HepG2 (cell line): Measurements from ENCODE around the gene GTF2IRD2. TPM values are rescaled to one million over a fixed set of nuclear protein-coding genes. Genes with fewer than 3 reads are reported as not detected.
A peak's percentile ranks its signal among the peaks of the same experiment; 100 is the strongest.
"Not testable (repeated sequence)": the region's sequence is repeated elsewhere in the genome, so short reads cannot be mapped to it uniquely, and the experiment has no call there.

Source experiments
- ERF ChIP-seq: IDR thresholded peaks from 2 replicates; pipeline ENCODE4 v1.6.1; 2018; ENCODE audit warnings: missing biosample characterization, missing genetic modification reagents
- FOXA3 ChIP-seq: IDR thresholded peaks from 2 replicates; pipeline ENCODE4 v1.6.1; 2016; ENCODE audit warnings: missing genetic modification reagents, missing compliant biosample characterization
- FOXP1 ChIP-seq, 2 experiments: fragments of 450-650 bp in 1 of 2; IDR thresholded peaks; 2 replicates each; pipeline ENCODE4 v1.6.1; 2017 to 2018; ENCODE audit warnings: antibody characterized with exemption in 1 of 2
- GABPB1 ChIP-seq: IDR thresholded peaks from 2 replicates; pipeline ENCODE4 v1.6.1; 2016; ENCODE audit warnings: mild to moderate bottlenecking, missing genetic modification reagents, moderate library complexity, missing compliant biosample characterization
- GATAD2A ChIP-seq: IDR thresholded peaks from 2 replicates; pipeline ENCODE4 v1.6.1; 2016
- KDM2A ChIP-seq: sonication (generic); formaldehyde crosslinking; IDR thresholded peaks from 2 replicates; pipeline ENCODE4 v1.4.0; 2020; ENCODE audit warnings: low read depth, missing genetic modification reagents, borderline replicate concordance
- MED1 ChIP-seq: sonication (generic); formaldehyde crosslinking; IDR thresholded peaks from 2 replicates; pipeline ENCODE4 v1.4.0; 2020; ENCODE audit warnings: missing genetic modification reagents
- RARA ChIP-seq: IDR thresholded peaks from 2 replicates; pipeline ENCODE4 v1.6.1; 2016; ENCODE audit warnings: missing genetic modification reagents, missing compliant biosample characterization
- SALL1 ChIP-seq: sonication (generic); formaldehyde crosslinking; IDR thresholded peaks from 2 replicates; pipeline ENCODE4 v1.8.0; 2022; ENCODE audit warnings: mild to moderate bottlenecking, missing genetic modification reagents
- SOX13 ChIP-seq, 3 experiments: fragments of 450-650 bp in 1 of 3; sonication (generic) in 1 of 3; formaldehyde crosslinking in 1 of 3; IDR thresholded peaks in 2 of 3; conservative IDR thresholded peaks in 1 of 3; 2 replicates each; pipeline versions ENCODE4 v1.5.0 to v1.6.1; 2016 to 2020; ENCODE audit warnings: antibody characterized with exemption in 1 of 3, mild to moderate bottlenecking in 1 of 3, missing compliant biosample characterization in 1 of 3, missing genetic modification reagents in 1 of 3, moderate library complexity in 1 of 3
- ZNF263 ChIP-seq: sonication (generic); formaldehyde crosslinking; IDR thresholded peaks from 2 replicates; pipeline ENCODE4 v1.4.0; 2020; ENCODE audit warnings: missing genetic modification reagents
- ZNF644 ChIP-seq: IDR thresholded peaks from 2 replicates; pipeline ENCODE4 v1.6.1; 2016; ENCODE audit warnings: low read depth
- polyA plus RNA-seq, 8 experiments: library from polyadenylated mRNA; depleted of rRNA in 3 of 8; stranded (reverse) in 7 of 8; unstranded in 1 of 8; fragments of >200 nt; fragmentation: Illumina TruSeq in 4 of 8; extraction: Trizol in 4 of 8; gene quantifications; 2 replicates each; pipeline versions ENCODE4 v1.2.1 to v1.2.3, GENCODE V29; 2011 to 2016; ENCODE audit warnings: low read depth in 4 of 8, missing spikeins in 1 of 8, mixed read lengths in 1 of 8; ENCODE audit not compliant: insufficient read depth in 1 of 8
- total RNA-seq, 5 experiments: library from RNA; depleted of rRNA; stranded (reverse); fragments of >200 nt; fragmentation: Illumina TruSeq; extraction: Trizol; gene quantifications; 2 replicates each; pipeline ENCODE4 v1.2.3, GENCODE V29; 2016; ENCODE audit warnings: low read depth in 1 of 5
- TF ChIP-seq, protein P1 (sequence below): IDR thresholded peaks from 2 replicates; pipeline ENCODE4 v1.4.0; 2020; ENCODE audit warnings: mild to moderate bottlenecking, missing genetic modification reagents
- TF ChIP-seq, protein P2 (sequence below): sonication (generic); formaldehyde crosslinking; IDR thresholded peaks from 2 replicates; pipeline ENCODE4 v1.4.0; 2020; ENCODE audit warnings: missing genetic modification reagents, borderline replicate concordance
- TF ChIP-seq, protein P3 (sequence below): IDR thresholded peaks from 2 replicates; pipeline ENCODE4 v1.6.1; 2016; ENCODE audit warnings: mild to moderate bottlenecking
- TF ChIP-seq, protein P4 (sequence below): sonication (generic); formaldehyde crosslinking; IDR thresholded peaks from 2 replicates; pipeline ENCODE4 v1.4.0; 2020; ENCODE audit warnings: mild to moderate bottlenecking, missing genetic modification reagents

Gene GTF2IRD2
- total and polyA plus RNA-seq, 2 of the 13 experiments (the other 11 are each of a cell fraction or from before 2014, with no cell fraction given), result 6.5 to 11.2 TPM

DNA sequence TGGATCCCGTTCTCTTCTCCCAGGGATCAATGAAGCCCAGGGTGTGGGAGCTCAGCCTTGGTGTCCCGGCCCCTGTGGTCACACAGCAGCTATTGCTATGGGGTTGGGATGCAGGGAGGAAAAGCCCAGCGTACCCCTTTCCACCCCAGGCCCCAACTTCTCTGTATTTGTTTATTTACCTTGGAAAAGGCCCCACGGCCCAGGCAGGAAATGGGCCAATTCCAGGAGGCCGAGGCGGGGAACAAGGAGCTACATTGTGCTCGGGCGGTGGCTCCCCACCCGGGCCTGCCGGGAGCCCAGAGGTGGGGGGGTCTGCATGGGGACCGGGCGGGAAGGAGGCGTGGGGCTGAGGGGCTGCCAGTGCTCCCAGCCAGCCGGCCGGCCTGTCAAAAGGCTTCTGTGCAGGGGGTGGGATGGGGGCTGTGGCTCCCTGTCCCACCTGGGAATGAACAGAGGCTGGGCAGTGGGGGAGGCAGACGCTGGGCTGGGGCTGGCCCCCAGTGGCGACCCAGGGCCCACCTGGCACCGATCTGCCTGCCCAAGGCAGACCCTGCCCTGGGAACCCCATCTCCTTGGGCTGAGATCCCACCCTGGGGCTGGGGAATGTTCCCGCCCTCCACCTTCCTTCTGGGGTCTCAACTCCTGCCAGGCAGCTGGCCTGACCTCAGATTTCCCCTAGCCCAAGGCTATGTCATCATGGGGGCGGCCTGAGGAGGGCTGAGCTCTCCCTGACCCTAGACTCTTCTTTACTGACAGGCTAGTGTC is 23.5 kb upstream of the GTF2IRD2 start (continued):
- TF ChIP-seq GATAD2A (CRISPR knock-in tag), result peak; percentile 57; the same call in 1 of the 2 replicates
- TF ChIP-seq SOX13, FOXP1 (IDR thresholded peaks at IDR 0.05): not testable (repeated sequence)
- peak in 1 of 2 experiments; percentile 34; a peak in 1 of 4 replicates for TF ChIP-seq SOX13 (CRISPR knock-in tag; conservative IDR thresholded peaks at IDR 0.05 in 1 of 2, IDR thresholded peaks at IDR 0.05 in 1 of 2)
- TF ChIP-seq ZNF263 (CRISPR knock-in tag), result 0 out of 2 replicates have a peak, but pooled peaks have one; percentile 60
- 0 out of 2 replicates have a peak, but pooled peaks have one; percentile 13 for TF ChIP-seq ZNF644 (CRISPR knock-in tag)
- TF ChIP-seq, protein P1, sequence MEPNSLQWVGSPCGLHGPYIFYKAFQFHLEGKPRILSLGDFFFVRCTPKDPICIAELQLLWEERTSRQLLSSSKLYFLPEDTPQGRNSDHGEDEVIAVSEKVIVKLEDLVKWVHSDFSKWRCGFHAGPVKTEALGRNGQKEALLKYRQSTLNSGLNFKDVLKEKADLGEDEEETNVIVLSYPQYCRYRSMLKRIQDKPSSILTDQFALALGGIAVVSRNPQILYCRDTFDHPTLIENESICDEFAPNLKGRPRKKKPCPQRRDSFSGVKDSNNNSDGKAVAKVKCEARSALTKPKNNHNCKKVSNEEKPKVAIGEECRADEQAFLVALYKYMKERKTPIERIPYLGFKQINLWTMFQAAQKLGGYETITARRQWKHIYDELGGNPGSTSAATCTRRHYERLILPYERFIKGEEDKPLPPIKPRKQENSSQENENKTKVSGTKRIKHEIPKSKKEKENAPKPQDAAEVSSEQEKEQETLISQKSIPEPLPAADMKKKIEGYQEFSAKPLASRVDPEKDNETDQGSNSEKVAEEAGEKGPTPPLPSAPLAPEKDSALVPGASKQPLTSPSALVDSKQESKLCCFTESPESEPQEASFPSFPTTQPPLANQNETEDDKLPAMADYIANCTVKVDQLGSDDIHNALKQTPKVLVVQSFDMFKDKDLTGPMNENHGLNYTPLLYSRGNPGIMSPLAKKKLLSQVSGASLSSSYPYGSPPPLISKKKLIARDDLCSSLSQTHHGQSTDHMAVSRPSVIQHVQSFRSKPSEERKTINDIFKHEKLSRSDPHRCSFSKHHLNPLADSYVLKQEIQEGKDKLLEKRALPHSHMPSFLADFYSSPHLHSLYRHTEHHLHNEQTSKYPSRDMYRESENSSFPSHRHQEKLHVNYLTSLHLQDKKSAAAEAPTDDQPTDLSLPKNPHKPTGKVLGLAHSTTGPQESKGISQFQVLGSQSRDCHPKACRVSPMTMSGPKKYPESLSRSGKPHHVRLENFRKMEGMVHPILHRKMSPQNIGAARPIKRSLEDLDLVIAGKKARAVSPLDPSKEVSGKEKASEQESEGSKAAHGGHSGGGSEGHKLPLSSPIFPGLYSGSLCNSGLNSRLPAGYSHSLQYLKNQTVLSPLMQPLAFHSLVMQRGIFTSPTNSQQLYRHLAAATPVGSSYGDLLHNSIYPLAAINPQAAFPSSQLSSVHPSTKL (CRISPR knock-in tag), result peak; percentile 36; the same call in 1 of the 2 replicates
- peak; percentile 68 for TF ChIP-seq FOXP1 (CRISPR knock-in tag; IDR thresholded peaks at IDR 0.05)
- 0 out of 2 replicates have a peak, but pooled peaks have one; percentile 39 for TF ChIP-seq ERF (CRISPR knock-in tag)
- peak; percentile 62; the same call in 1 of the 2 replicates for TF ChIP-seq GABPB1 (CRISPR knock-in tag)
- TF ChIP-seq RARA (CRISPR knock-in tag), result peak; percentile 21; the same call in 1 of the 2 replicates
- TF ChIP-seq FOXA3, result peak; percentile 60
- peak; percentile 37; the same call in 1 of the 2 replicates for TF ChIP-seq MED1 (CRISPR knock-in tag)
- TF ChIP-seq, protein P2, sequence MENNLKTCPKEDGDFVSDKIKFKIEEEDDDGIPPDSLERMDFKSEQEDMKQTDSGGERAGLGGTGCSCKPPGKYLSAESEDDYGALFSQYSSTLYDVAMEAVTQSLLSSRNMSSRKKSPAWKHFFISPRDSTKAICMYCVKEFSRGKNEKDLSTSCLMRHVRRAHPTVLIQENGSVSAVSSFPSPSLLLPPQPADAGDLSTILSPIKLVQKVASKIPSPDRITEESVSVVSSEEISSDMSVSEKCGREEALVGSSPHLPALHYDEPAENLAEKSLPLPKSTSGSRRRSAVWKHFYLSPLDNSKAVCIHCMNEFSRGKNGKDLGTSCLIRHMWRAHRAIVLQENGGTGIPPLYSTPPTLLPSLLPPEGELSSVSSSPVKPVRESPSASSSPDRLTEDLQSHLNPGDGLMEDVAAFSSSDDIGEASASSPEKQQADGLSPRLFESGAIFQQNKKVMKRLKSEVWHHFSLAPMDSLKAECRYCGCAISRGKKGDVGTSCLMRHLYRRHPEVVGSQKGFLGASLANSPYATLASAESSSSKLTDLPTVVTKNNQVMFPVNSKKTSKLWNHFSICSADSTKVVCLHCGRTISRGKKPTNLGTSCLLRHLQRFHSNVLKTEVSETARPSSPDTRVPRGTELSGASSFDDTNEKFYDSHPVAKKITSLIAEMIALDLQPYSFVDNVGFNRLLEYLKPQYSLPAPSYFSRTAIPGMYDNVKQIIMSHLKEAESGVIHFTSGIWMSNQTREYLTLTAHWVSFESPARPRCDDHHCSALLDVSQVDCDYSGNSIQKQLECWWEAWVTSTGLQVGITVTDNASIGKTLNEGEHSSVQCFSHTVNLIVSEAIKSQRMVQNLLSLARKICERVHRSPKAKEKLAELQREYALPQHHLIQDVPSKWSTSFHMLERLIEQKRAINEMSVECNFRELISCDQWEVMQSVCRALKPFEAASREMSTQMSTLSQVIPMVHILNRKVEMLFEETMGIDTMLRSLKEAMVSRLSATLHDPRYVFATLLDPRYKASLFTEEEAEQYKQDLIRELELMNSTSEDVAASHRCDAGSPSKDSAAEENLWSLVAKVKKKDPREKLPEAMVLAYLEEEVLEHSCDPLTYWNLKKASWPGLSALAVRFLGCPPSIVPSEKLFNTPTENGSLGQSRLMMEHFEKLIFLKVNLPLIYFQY (CRISPR knock-in tag), result peak; percentile 78; the same call in 1 of the 2 replicates
- peak; percentile 42; the same call in 1 of the 2 replicates for TF ChIP-seq KDM2A (CRISPR knock-in tag)
- 0 out of 2 replicates have a peak, but pooled peaks have one; percentile 23 for TF ChIP-seq SALL1 (CRISPR knock-in tag)
- TF ChIP-seq, protein P3, sequence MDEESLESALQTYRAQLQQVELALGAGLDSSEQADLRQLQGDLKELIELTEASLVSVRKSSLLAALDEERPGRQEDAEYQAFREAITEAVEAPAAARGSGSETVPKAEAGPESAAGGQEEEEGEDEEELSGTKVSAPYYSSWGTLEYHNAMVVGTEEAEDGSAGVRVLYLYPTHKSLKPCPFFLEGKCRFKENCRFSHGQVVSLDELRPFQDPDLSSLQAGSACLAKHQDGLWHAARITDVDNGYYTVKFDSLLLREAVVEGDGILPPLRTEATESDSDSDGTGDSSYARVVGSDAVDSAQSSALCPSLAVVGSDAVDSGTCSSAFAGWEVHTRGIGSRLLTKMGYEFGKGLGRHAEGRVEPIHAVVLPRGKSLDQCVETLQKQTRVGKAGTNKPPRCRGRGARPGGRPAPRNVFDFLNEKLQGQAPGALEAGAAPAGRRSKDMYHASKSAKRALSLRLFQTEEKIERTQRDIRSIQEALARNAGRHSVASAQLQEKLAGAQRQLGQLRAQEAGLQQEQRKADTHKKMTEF, result peak; percentile 50; the same call in 1 of the 2 replicates
- TF ChIP-seq, protein P4, sequence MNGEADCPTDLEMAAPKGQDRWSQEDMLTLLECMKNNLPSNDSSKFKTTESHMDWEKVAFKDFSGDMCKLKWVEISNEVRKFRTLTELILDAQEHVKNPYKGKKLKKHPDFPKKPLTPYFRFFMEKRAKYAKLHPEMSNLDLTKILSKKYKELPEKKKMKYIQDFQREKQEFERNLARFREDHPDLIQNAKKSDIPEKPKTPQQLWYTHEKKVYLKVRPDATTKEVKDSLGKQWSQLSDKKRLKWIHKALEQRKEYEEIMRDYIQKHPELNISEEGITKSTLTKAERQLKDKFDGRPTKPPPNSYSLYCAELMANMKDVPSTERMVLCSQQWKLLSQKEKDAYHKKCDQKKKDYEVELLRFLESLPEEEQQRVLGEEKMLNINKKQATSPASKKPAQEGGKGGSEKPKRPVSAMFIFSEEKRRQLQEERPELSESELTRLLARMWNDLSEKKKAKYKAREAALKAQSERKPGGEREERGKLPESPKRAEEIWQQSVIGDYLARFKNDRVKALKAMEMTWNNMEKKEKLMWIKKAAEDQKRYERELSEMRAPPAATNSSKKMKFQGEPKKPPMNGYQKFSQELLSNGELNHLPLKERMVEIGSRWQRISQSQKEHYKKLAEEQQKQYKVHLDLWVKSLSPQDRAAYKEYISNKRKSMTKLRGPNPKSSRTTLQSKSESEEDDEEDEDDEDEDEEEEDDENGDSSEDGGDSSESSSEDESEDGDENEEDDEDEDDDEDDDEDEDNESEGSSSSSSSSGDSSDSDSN (CRISPR knock-in tag), result 0 out of 2 replicates have a peak, but pooled peaks have one; percentile 17
